Vagina (tissue), 2 donors: Measurements from ENCODE around the gene EIF3K. TPM values are rescaled to one million over a fixed set of nuclear protein-coding genes. Genes with fewer than 3 reads are reported as not detected.

Source experiments
- DNase-seq, 2 donors: peaks; one replicate each; pipeline ENCODE4 v3.0.0-alpha.2; 2017; ENCODE audit errors: extremely low spot score in 2 of 2
- H3K27ac ChIP-seq: fragments of 200-600 bp; sonication (generic); one replicate; pipeline ENCODE4 v1.5.1; 2019
- H3K27me3 ChIP-seq: fragments of 200-600 bp; sonication (generic); one replicate; pipeline ENCODE4 v1.5.1; 2019
- H3K36me3 ChIP-seq, 2 donors: fragments of 200-600 bp; sonication (generic); one replicate each; pipeline ENCODE4 v1.5.1; 2017 to 2019
- H3K4me1 ChIP-seq: fragments of 200-600 bp; sonication (generic); one replicate; pipeline ENCODE4 v1.5.1; 2019
- H3K4me3 ChIP-seq, 2 donors: fragments of 200-600 bp; sonication (generic); 1 replicate in 1 of 2; 2 replicates in 1 of 2; pipeline ENCODE4 v1.5.1; 2016 to 2019
- H3K9me3 ChIP-seq: fragments of 200-600 bp; sonication (generic); one replicate; pipeline ENCODE4 v1.5.1; 2019
- CTCF ChIP-seq, 3 experiments: fragments of 450-650 bp in 2 of 3; fragments of 200-600 bp in 1 of 3; sonication (generic) in 1 of 3; IDR thresholded peaks; one replicate each; pipeline ENCODE4 v1.5.1; 2017 to 2019; ENCODE audit warnings: antibody characterized with exemption in 3 of 3, mild to moderate bottlenecking in 2 of 3, moderate library complexity in 2 of 3
- POLR2A ChIP-seq, 2 donors: fragments of 450-650 bp; IDR thresholded peaks; one replicate each; pipeline ENCODE4 v1.6.1; 2017; ENCODE audit warnings: antibody characterized with exemption in 2 of 2, mild to moderate bottlenecking in 2 of 2, moderate library complexity in 2 of 2
- POLR2AphosphoS5 ChIP-seq, 2 donors: sonication (generic); formaldehyde crosslinking; IDR thresholded peaks; one replicate each; pipeline ENCODE4 v1.9.0; 2017; ENCODE audit warnings: antibody characterized with exemption in 2 of 2, mild to moderate bottlenecking in 2 of 2, low read depth in 1 of 2; ENCODE audit not compliant: insufficient read depth in 1 of 2
- intact Hi-C: fragments of 100-400 bp; cut with DNase I; formaldehyde crosslinking; loops from one replicate; pipeline ENCODE4 v1.15.1; 2023
- total RNA-seq: library from RNA; depleted of rRNA; stranded (reverse); fragments of >200 nt; gene quantifications from one replicate; pipeline ENCODE4 v1.2.3, GENCODE V29; 2016

Gene EIF3K
- total RNA-seq, 1 donor from 2014 or later = 349 TPM

- TF ChIP-seq CTCF (IDR thresholded peaks at IDR 0.05) (no peak), POLR2AphosphoS5 (IDR thresholded peaks at IDR 0.05; ENCODE audit: insufficient read depth in 1 of 2, low read depth in 1 of 2) (no peak), POLR2A (IDR thresholded peaks at IDR 0.05) (no peak)
- no peaks in the 10 kb centered on the region for H3K27me3 ChIP-seq
- H3K27ac ChIP-seq = peak overlapping the region; percentile 98
- no peaks in the 10 kb centered on the region for H3K36me3 ChIP-seq
- no peak overlapping the region for H3K4me3 ChIP-seq
- no peaks in the 10 kb centered on the region for H3K9me3 ChIP-seq
- H3K4me1 ChIP-seq = peaks cover 95% of the 10 kb centered on the region
- DNase-seq = no peak
- intact Hi-C loops = no loop called here
Measured at GRCh38 chr19:38678891-38679494, 60.0 kb downstream of the EIF3K start.

GRCh38 chr19:38679839-38680238, 60.9 kb downstream of the EIF3K start:
- intact Hi-C loops = no loop called here
- H3K27ac ChIP-seq = peak overlapping the region; percentile 98
- no peaks in the 10 kb centered on the region for H3K36me3 ChIP-seq
- DNase-seq = no peak
- no peaks in the 10 kb centered on the region for H3K9me3 ChIP-seq
- no peak overlapping the region for H3K4me3 ChIP-seq
- TF ChIP-seq POLR2AphosphoS5 (IDR thresholded peaks at IDR 0.05; ENCODE audit: insufficient read depth in 1 of 2, low read depth in 1 of 2) (no peak), CTCF (IDR thresholded peaks at IDR 0.05) (no peak), POLR2A (IDR thresholded peaks at IDR 0.05) (no peak)
- H3K4me1 ChIP-seq = peaks cover 96% of the 10 kb centered on the region
- H3K27me3 ChIP-seq = no peaks in the 10 kb centered on the region

DNA sequence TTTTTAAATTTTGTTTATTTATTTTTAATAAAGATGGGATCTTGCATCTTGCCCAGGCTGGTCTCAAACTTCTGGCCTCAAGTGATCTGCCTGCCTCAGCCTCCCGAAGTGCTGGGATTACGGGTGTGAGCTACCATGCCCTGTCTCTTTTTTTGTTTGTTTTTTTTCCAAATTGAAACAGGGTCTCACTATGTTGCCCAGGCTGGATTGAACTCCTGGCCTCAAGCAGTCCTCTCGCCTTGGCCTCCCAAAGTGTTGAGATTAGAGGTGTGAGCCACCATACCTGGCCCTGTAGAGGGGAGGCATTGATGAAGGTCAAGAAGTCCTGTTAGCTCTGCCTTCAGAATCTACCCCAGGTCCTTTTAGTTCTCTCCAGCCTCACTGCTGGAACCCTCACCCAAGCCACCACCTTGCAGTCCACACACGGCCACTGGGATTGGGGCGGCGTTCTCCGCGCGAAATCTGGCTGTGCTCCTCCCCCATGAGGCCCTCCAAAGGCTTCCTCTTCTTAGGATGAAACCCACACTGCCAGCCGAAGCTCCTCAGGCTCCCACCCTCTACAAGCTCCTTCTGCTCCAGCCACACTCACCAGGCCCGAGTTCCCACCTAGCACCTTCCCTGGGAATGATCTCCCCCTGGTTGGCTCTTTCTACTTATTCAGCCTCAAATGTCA, 63.3 kb downstream of the EIF3K start:
- no peak for DNase-seq
- H3K4me1 ChIP-seq = peaks cover 96% of the 10 kb centered on the region
- H3K27me3 ChIP-seq = no peaks in the 10 kb centered on the region
- TF ChIP-seq CTCF (IDR thresholded peaks at IDR 0.05) = no peak
- no peak for TF ChIP-seq POLR2A (IDR thresholded peaks at IDR 0.05)
- no peak for TF ChIP-seq POLR2AphosphoS5 (IDR thresholded peaks at IDR 0.05; ENCODE audit: insufficient read depth in 1 of 2, low read depth in 1 of 2)
- intact Hi-C loops = no loop called here
- no peaks in the 10 kb centered on the region for H3K9me3 ChIP-seq
- no peak overlapping the region for H3K4me3 ChIP-seq
- H3K27ac ChIP-seq = peak overlapping the region; percentile 98
- H3K36me3 ChIP-seq = no peaks in the 10 kb centered on the region

DNA sequence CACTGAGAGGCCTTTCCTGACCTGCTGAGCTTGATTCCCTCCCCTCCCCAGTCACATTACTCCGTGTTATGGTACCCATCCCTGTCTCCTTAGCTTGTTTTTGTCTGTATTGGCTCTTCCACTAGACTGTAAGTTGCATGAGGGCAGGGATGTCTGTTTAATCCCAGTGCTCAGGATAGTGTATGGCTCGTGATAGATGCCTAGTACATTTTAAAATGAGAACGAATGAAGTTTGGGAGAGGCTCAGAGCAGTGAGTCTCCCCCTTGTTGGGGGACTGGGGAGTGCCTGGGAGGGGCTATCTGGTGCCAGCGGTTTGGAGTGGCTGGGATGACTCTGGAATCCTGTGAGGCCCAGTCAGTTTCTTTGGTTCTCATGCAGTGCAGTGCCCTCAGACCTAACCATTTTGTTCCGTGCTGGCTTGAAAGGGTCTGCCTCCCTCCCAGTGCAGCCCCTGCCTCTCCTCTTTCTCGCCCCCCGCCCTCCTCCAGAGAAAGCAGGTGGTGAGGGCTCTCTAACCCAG, 63.9 kb downstream of the EIF3K start:
- intact Hi-C loops = no loop called here
- no peak for DNase-seq

More for the DNA sequence above, 63.9 kb downstream of the EIF3K start:
- Histone ChIP-seq H3K9me3 (no peaks in the 10 kb centered on the region), H3K27ac (peak overlapping the region; percentile 98), H3K4me3 (no peak overlapping the region), H3K27me3 (no peaks in the 10 kb centered on the region), H3K4me1 (peaks cover 96% of the 10 kb centered on the region), H3K36me3 (no peaks in the 10 kb centered on the region)
- no peak for TF ChIP-seq POLR2A (IDR thresholded peaks at IDR 0.05)
- TF ChIP-seq POLR2AphosphoS5 (IDR thresholded peaks at IDR 0.05; ENCODE audit: insufficient read depth in 1 of 2, low read depth in 1 of 2) = no peak
- no peak for TF ChIP-seq CTCF (IDR thresholded peaks at IDR 0.05)
